HCT116 (cell line): ENCODE data around the gene SMAGP. TPM values are rescaled to one million over a fixed set of nuclear protein-coding genes. Genes with fewer than 3 reads are reported as not detected.
"Not testable (repeated sequence)": the region's sequence is repeated elsewhere in the genome, so short reads cannot be mapped to it uniquely, and the experiment has no call there.

ENCODE experiments used
- ATAC-seq: fragments of 200-7000 bp; cut with Tn5 transposase; 2 replicates; pipeline ENCODE4 v1.9.1; 2020; ENCODE audit warnings: mild to moderate bottlenecking, moderate library complexity
- BruUV-seq: library from RNA; stranded (reverse); fragments of 400-500 nt; replicated peaks from 2 replicates; lab custom pipeline; 2021; lab: Mats Ljungman, UMichigan
- CTCF ChIA-PET: fragments of 300-600 bp; sonication (Branson Sonifier 250); formaldehyde crosslinking; loops from one replicate; lab custom pipeline; 2021; ENCODE audit warnings: antibody characterized with exemption; lab: Charles Lee
- POLR2A ChIA-PET: fragments of 300-600, 350-600 bp; sonication (Branson Sonifier 250); formaldehyde crosslinking; loops from one replicate; lab custom pipeline; 2021; ENCODE audit warnings: antibody characterized with exemption; lab: Charles Lee
- RAD21 ChIA-PET, 2 experiments: fragments of 300-600 bp; sonication (Branson Sonifier 250); formaldehyde crosslinking; loops; one replicate each; lab custom pipeline; 2023; ENCODE audit warnings: low total read pairs in 2 of 2; ENCODE audit not compliant: uncharacterized antibody in 2 of 2, unreplicated experiment in 2 of 2, low non-redundant PET in 1 of 2; lab: Charles Lee
- DNase-seq: peaks from one replicate; pipeline ENCODE4 v3.0.0-alpha.2; 2010; ENCODE audit warnings: low read depth, low spot score
- H2AFZ ChIP-seq: fragments of 200-600 bp; shearing (Covaris generic), sonication (generic); 2 replicates; pipeline ENCODE4 v1.6.1; 2017; ENCODE audit warnings: low read depth, mixed run types, mixed read lengths, antibody characterized with exemption, low read length; ENCODE audit not compliant: poor library complexity, severe bottlenecking
- H3K27ac ChIP-seq: 2 replicates; pipeline ENCODE4 v1.5.1; 2012; ENCODE audit warnings: low read depth, low read length
- H3K27me3 ChIP-seq: fragments of 200-600 bp; sonication (generic); 2 replicates; pipeline ENCODE4 v1.6.1; 2016; ENCODE audit warnings: mixed run types, low read length, mixed read lengths; ENCODE audit not compliant: insufficient read depth
- H3K36me3 ChIP-seq, 2 experiments: fragments of 200-500 bp in 1 of 2; fragments of 200-600 bp in 1 of 2; sonication (Bioruptor generic) in 1 of 2; sonication (generic) in 1 of 2; 2 replicates each; pipeline versions ENCODE4 v1.5.1 to v1.6.1; 2014 to 2016; ENCODE audit warnings: low read length in 2 of 2, inconsistent platforms in 1 of 2, mixed read lengths in 1 of 2, mixed run types in 1 of 2; ENCODE audit not compliant: insufficient read depth in 2 of 2, control insufficient read depth in 1 of 2
- H3K4me1 ChIP-seq, 2 experiments: fragments of 200-600 bp in 1 of 2; sonication (generic) in 1 of 2; 2 replicates each; pipeline versions ENCODE4 v1.5.1 to v1.6.1; 2012 to 2017; ENCODE audit warnings: low read length in 2 of 2, inconsistent platforms in 1 of 2, mild to moderate bottlenecking in 1 of 2, mixed read lengths in 1 of 2, mixed run types in 1 of 2, moderate library complexity in 1 of 2; ENCODE audit not compliant: insufficient read depth in 2 of 2, control insufficient read depth in 1 of 2
- H3K4me2 ChIP-seq: fragments of 200-600 bp; sonication (generic); 2 replicates; pipeline ENCODE4 v1.6.1; 2017; ENCODE audit warnings: mixed run types, low read length, mixed read lengths
- H3K4me3 ChIP-seq, 2 experiments: fragments of 200-600 bp in 1 of 2; sonication (generic) in 1 of 2; replicated peaks in 1 of 2; 2 replicates each; pipeline ENCODE4 v1.5.1; 2011 to 2016; ENCODE audit warnings: low read length in 2 of 2, control low read depth in 1 of 2, low read depth in 1 of 2, mild to moderate bottlenecking in 1 of 2, mixed read lengths in 1 of 2, mixed run types in 1 of 2
- H3K79me2 ChIP-seq: fragments of 200-600 bp; sonication (generic); 2 replicates; pipeline ENCODE4 v1.6.1; 2017; ENCODE audit warnings: mild to moderate bottlenecking, mixed run types, low read length, moderate library complexity, mixed read lengths; ENCODE audit not compliant: insufficient read depth
- H3K9ac ChIP-seq: fragments of 200-600 bp; sonication (generic); 2 replicates; pipeline ENCODE4 v1.6.1; 2016; ENCODE audit warnings: low read length, mixed read lengths
- H3K9me2 ChIP-seq: fragments of 200-600 bp; sonication (generic), shearing (Covaris generic); 2 replicates; pipeline ENCODE4 v1.6.1; 2017; ENCODE audit warnings: mixed run types, mild to moderate bottlenecking, moderate library complexity; ENCODE audit not compliant: insufficient read depth
- H3K9me3 ChIP-seq, 2 experiments: fragments of 200-500 bp in 1 of 2; fragments of 200-600 bp in 1 of 2; sonication (Bioruptor generic) in 1 of 2; sonication (generic) in 1 of 2; 2 replicates each; pipeline ENCODE4 v1.6.1; 2014 to 2017; ENCODE audit warnings: low read length in 2 of 2, mixed read lengths in 2 of 2, inconsistent platforms in 1 of 2, low read depth in 1 of 2, mild to moderate bottlenecking in 1 of 2, mixed run types in 1 of 2, moderate library complexity in 1 of 2; ENCODE audit not compliant: control insufficient read depth in 1 of 2, insufficient read depth in 1 of 2
- H4K20me1 ChIP-seq: fragments of 200-600 bp; sonication (generic), shearing (Covaris generic); 2 replicates; pipeline ENCODE4 v1.6.1; 2017; ENCODE audit warnings: mixed run types, mild to moderate bottlenecking, moderate library complexity; ENCODE audit not compliant: insufficient read depth
- EGR1 ChIP-seq: IDR thresholded peaks from 2 replicates; pipeline ENCODE4 v1.6.1; 2012; ENCODE audit warnings: low read depth
- EZH2 ChIP-seq: fragments of 200-600 bp; sonication (generic); IDR thresholded peaks from 2 replicates; pipeline ENCODE4 v1.6.1; 2017; ENCODE audit warnings: antibody characterized with exemption, mixed run types
- EZH2phosphoT487 ChIP-seq: fragments of 200-600 bp; IDR thresholded peaks from 2 replicates; pipeline ENCODE4 v1.6.1; 2018; ENCODE audit warnings: antibody characterized with exemption, borderline replicate concordance
- JUND ChIP-seq: IDR thresholded peaks from 2 replicates; pipeline ENCODE4 v1.6.1; 2012
- POLR2A ChIP-seq: IDR thresholded peaks from 2 replicates; pipeline ENCODE4 v1.7.0; 2011; ENCODE audit warnings: borderline replicate concordance; ENCODE audit not compliant: insufficient read depth, insufficient read length; ENCODE audit errors: extremely low read depth
- POLR2AphosphoS5 ChIP-seq: IDR thresholded peaks from 2 replicates; pipeline ENCODE4 v1.6.1; 2011; ENCODE audit warnings: mild to moderate bottlenecking, low read depth, low read length, moderate library complexity
- RAD21 ChIP-seq: IDR thresholded peaks from 2 replicates; pipeline ENCODE4 v1.6.1; 2012; ENCODE audit warnings: low read depth, mild to moderate bottlenecking
- SP1 ChIP-seq: IDR thresholded peaks from 2 replicates; pipeline ENCODE4 v1.6.1; 2012; ENCODE audit warnings: low read depth
- YY1 ChIP-seq: IDR thresholded peaks from 2 replicates; pipeline ENCODE4 v1.6.1; 2011; ENCODE audit warnings: low read length, low read depth, moderate library complexity, mild to moderate bottlenecking; ENCODE audit not compliant: insufficient replicate concordance; ENCODE audit errors: extremely low read depth
- ZFX ChIP-seq: fragments of 450-650 bp; IDR thresholded peaks from 2 replicates; pipeline ENCODE4 v1.6.1; 2017
- ZNF274 ChIP-seq: fragments of 200-500 bp; sonication (Bioruptor generic); IDR thresholded peaks from 2 replicates; pipeline ENCODE4 v1.6.1; 2014; ENCODE audit warnings: mild to moderate bottlenecking, low read depth, low read length, inconsistent platforms
- intact Hi-C: fragments of 100-400 bp; cut with micrococcal nuclease; formaldehyde crosslinking; loops from 2 replicates; pipeline ENCODE4 v1.10.0; 2022
- total RNA-seq: library from RNA; stranded (reverse); gene quantifications from one replicate; pipeline ENCODE4 v1.2.1, GENCODE V29; 2021; ENCODE audit not compliant: unreplicated experiment
- TF ChIP-seq, protein P1 (sequence below), 3 experiments: fragments of 200-600 bp in 1 of 3; sonication (generic) in 1 of 3; IDR thresholded peaks in 2 of 3; conservative IDR thresholded peaks in 1 of 3; 2 replicates each; pipeline ENCODE4 v1.5.1; 2012 to 2017; ENCODE audit warnings: low read depth in 2 of 3, low read length in 2 of 3, antibody characterized with exemption in 1 of 3, borderline replicate concordance in 1 of 3, control low read depth in 1 of 3, mild to moderate bottlenecking in 1 of 3, mixed read lengths in 1 of 3, mixed run types in 1 of 3, moderate library complexity in 1 of 3; ENCODE audit not compliant: insufficient read depth in 1 of 3

SMAGP gene
- total RNA-seq, 1 experiment from 2014 or later, result 39.9 TPM

DNA sequence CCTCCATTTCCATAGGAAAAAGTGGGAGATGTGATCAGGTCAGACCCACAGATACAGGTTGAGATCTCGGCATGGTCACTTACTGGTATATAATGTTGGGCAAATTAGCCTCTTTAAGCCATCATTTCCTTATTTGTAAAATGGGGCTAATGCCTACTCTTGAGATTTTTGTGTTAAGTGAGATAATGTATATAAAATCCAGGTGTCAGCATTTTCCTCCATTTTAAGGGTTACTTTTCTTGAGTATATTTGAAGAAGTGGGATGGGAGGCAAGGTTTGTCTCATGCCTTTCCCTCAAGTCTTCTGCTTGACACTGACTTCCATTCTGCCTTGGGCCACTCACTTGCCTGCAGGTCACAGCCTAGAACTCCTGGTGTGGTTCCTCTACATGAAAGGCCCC, 42.3 kb downstream of the SMAGP start:
- H3K9me2 ChIP-seq, result no peaks in the 10 kb centered on the region
- intact Hi-C loops, result no loop called here

DNA sequence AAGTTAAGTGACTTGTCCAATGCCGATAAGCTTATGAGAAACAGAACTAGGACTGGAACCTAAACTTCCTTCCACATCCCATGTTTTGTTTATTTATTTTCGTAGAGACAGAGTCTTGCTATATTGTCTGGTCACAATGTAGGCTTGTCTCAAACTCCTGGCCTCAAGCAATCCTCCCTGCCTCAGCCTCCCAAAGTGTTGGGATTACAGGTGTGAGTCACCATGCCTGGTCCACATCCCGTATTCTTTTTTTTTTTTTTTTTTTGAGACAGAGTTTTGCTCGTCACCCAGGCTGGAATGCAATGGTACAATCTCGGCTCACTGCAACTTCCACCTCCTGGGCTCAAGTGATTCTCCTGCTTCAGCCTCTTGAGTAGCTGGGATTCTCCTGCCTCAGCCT, 43.1 kb downstream of the SMAGP start:
- BruUV-seq, H2AFZ ChIP-seq, H3K4me2 ChIP-seq, CTCF ChIA-PET, RAD21 ChIA-PET, DNase-seq, H3K27ac ChIP-seq, H3K4me1 ChIP-seq, POLR2A ChIA-PET, H3K9me2 ChIP-seq, H3K36me3 ChIP-seq, intact Hi-C loops, ATAC-seq, H3K27me3 ChIP-seq, H3K9ac ChIP-seq, H3K4me3 ChIP-seq, H3K9me3 ChIP-seq, H4K20me1 ChIP-seq, H3K79me2 ChIP-seq: not testable (repeated sequence)

More for the DNA sequence above, 42.3 kb downstream of the SMAGP start:
- Histone ChIP-seq H3K4me2 (no peak overlapping the region), H3K4me3 (no peak overlapping the region), H3K4me1 (no peaks in the 10 kb centered on the region), H3K9ac (no peak overlapping the region), H3K27me3 (no peaks in the 10 kb centered on the region), H2AFZ (no peak overlapping the region), H4K20me1 (no peaks in the 10 kb centered on the region), H3K79me2 (no peaks in the 10 kb centered on the region), H3K36me3 (no peaks in the 10 kb centered on the region), H3K9me3 (no peaks in the 10 kb centered on the region), H3K27ac (no peak overlapping the region)
- no TSS peak for BruUV-seq
- DNase-seq (no peak), ATAC-seq (no peak)
- POLR2A ChIA-PET, result no interaction called here
- TF ChIP-seq ZFX (no peak), JUND (no peak), EGR1 (no peak), YY1 (no peak)
- RAD21 ChIA-PET, result no interaction called here
- CTCF ChIA-PET, result no interaction called here

DNA sequence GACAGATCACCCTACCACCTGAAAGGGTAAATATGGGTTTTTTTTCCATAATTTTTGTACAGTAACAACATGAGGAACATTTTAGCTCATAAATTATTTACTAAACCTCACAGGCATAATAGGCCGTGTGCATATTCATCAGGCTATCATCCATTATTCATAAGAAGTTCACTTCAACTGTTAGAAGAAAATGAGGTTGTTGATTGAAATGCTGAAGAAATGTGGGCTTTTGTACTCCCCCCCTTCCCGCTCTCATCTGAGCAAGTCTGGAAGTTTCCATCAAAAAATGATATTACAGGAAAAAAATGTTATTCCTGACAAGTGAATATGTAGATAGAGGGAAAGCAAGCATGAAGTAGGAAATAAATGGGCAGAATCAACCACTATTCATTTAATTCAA, 44.4 kb downstream of the SMAGP start:
- ATAC-seq (no peak), DNase-seq (no peak)
- Histone ChIP-seq H3K4me1 (no peaks in the 10 kb centered on the region), H2AFZ (no peak overlapping the region), H4K20me1 (no peaks in the 10 kb centered on the region), H3K4me2 (no peak overlapping the region), H3K27ac (no peak overlapping the region), H3K9ac (no peak overlapping the region), H3K4me3 (no peak overlapping the region), H3K9me3 (no peaks in the 10 kb centered on the region), H3K9me2 (no peaks in the 10 kb centered on the region), H3K79me2 (no peaks in the 10 kb centered on the region), H3K27me3 (no peaks in the 10 kb centered on the region), H3K36me3 (no peaks in the 10 kb centered on the region)
- intact Hi-C loops, result no loop called here
- BruUV-seq, result no TSS peak
- RAD21 ChIA-PET, result no interaction called here
- CTCF ChIA-PET, result no interaction called here
- POLR2A ChIA-PET, result no interaction called here
- no peak for TF ChIP-seq EZH2phosphoT487
- no peak for TF ChIP-seq RAD21
- no peak for TF ChIP-seq EZH2
- TF ChIP-seq SP1, result no peak
- TF ChIP-seq POLR2A, result no peak
- TF ChIP-seq POLR2AphosphoS5, result no peak
- no peak for TF ChIP-seq ZNF274
- TF ChIP-seq, protein P1, sequence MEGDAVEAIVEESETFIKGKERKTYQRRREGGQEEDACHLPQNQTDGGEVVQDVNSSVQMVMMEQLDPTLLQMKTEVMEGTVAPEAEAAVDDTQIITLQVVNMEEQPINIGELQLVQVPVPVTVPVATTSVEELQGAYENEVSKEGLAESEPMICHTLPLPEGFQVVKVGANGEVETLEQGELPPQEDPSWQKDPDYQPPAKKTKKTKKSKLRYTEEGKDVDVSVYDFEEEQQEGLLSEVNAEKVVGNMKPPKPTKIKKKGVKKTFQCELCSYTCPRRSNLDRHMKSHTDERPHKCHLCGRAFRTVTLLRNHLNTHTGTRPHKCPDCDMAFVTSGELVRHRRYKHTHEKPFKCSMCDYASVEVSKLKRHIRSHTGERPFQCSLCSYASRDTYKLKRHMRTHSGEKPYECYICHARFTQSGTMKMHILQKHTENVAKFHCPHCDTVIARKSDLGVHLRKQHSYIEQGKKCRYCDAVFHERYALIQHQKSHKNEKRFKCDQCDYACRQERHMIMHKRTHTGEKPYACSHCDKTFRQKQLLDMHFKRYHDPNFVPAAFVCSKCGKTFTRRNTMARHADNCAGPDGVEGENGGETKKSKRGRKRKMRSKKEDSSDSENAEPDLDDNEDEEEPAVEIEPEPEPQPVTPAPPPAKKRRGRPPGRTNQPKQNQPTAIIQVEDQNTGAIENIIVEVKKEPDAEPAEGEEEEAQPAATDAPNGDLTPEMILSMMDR (IDR thresholded peaks at IDR 0.05 in 2 of 3, conservative IDR thresholded peaks at IDR 0.05 in 1 of 3; ENCODE audit: borderline replicate concordance in 1 of 3, insufficient read depth in 1 of 3, low read depth in 2 of 3, low read length in 2 of 3), result no peak
- no peak for TF ChIP-seq ZFX
